Effector memory CD4-positive, alpha-beta T cell (primary cell): ENCODE data around the gene KLHDC8B.

Experiments
- DNase-seq, 3 donors: peaks; one replicate each; pipeline ENCODE4 v3.0.0-alpha.2; 2020
- H3K27ac ChIP-seq: 2 replicates; pipeline ENCODE4 v1.7.0; 2013; ENCODE audit warnings: mild to moderate bottlenecking, low read length, moderate library complexity; ENCODE audit not compliant: insufficient read depth, poor library complexity, severe bottlenecking
- H3K27me3 ChIP-seq: replicated peaks from 2 replicates; pipeline ENCODE4 v1.7.0; 2013; ENCODE audit warnings: mild to moderate bottlenecking, low read length; ENCODE audit not compliant: insufficient read depth, control insufficient read depth, poor library complexity, severe bottlenecking
- H3K36me3 ChIP-seq: 2 replicates; pipeline ENCODE4 v1.7.0; 2013; ENCODE audit warnings: mild to moderate bottlenecking, low read length, moderate library complexity; ENCODE audit not compliant: control insufficient read depth, insufficient read depth
- H3K4me1 ChIP-seq: 2 replicates; pipeline ENCODE4 v1.7.0; 2013; ENCODE audit warnings: low read length, mild to moderate bottlenecking; ENCODE audit not compliant: control insufficient read depth, insufficient read depth, poor library complexity, severe bottlenecking
- H3K4me3 ChIP-seq: 2 replicates; pipeline ENCODE4 v1.7.0; 2013; ENCODE audit warnings: low read length, low read depth, mild to moderate bottlenecking; ENCODE audit not compliant: insufficient read depth, poor library complexity, severe bottlenecking
- H3K9me3 ChIP-seq: 2 replicates; pipeline ENCODE4 v1.7.0; 2013; ENCODE audit warnings: mild to moderate bottlenecking, low read length, moderate library complexity; ENCODE audit not compliant: control insufficient read depth

The KLHDC8B gene

GRCh38 chr3:49180116-49180515, 8.7 kb downstream of the KLHDC8B start:
- H3K27ac ChIP-seq: no peak overlapping the region

GRCh38 chr3:49181351-49181750, 10.0 kb downstream of the KLHDC8B start:
- no peak overlapping the region for H3K4me3 ChIP-seq
- H3K36me3 ChIP-seq: no peaks in the 10 kb centered on the region
- H3K27me3 ChIP-seq: no peaks in the 10 kb centered on the region
- H3K4me1 ChIP-seq: no peaks in the 10 kb centered on the region
- DNase-seq: no peak
- no peak overlapping the region for H3K27ac ChIP-seq
- H3K9me3 ChIP-seq: no peaks in the 10 kb centered on the region

More at GRCh38 chr3:49180116-49180515, 8.7 kb downstream of the KLHDC8B start:
- Histone ChIP-seq H3K27me3 (no peaks in the 10 kb centered on the region), H3K4me3 (no peak overlapping the region), H3K9me3 (no peaks in the 10 kb centered on the region), H3K36me3 (no peaks in the 10 kb centered on the region), H3K4me1 (no peaks in the 10 kb centered on the region)
- DNase-seq: no peak

- DNase-seq: no peak
- H3K4me1 ChIP-seq: no peaks in the 10 kb centered on the region
- H3K9me3 ChIP-seq: no peaks in the 10 kb centered on the region
- H3K4me3 ChIP-seq: no peak overlapping the region
- no peak overlapping the region for H3K27ac ChIP-seq
- no peaks in the 10 kb centered on the region for H3K36me3 ChIP-seq
- H3K27me3 ChIP-seq: no peaks in the 10 kb centered on the region
Measured at GRCh38 chr3:49182682-49183081, 11.3 kb downstream of the KLHDC8B start.

GRCh38 chr3:49183873-49184272, 12.5 kb downstream of the KLHDC8B start:
- H3K4me3 ChIP-seq: no peak overlapping the region
- H3K36me3 ChIP-seq: no peaks in the 10 kb centered on the region
- H3K27ac ChIP-seq: no peak overlapping the region
- H3K9me3 ChIP-seq: no peaks in the 10 kb centered on the region
- H3K4me1 ChIP-seq: no peaks in the 10 kb centered on the region
- no peaks in the 10 kb centered on the region for H3K27me3 ChIP-seq
- no peak for DNase-seq

- Histone ChIP-seq H3K9me3 (no peaks in the 10 kb centered on the region), H3K27me3 (no peaks in the 10 kb centered on the region), H3K4me3 (no peak overlapping the region), H3K27ac (no peak overlapping the region), H3K4me1 (no peaks in the 10 kb centered on the region), H3K36me3 (no peaks in the 10 kb centered on the region)
- DNase-seq: no peak
Measured at GRCh38 chr3:49191741-49192140, 20.3 kb downstream of the KLHDC8B start.

GRCh38 chr3:49198161-49198560, 26.8 kb downstream of the KLHDC8B start:
- H3K36me3 ChIP-seq: no peaks in the 10 kb centered on the region
- DNase-seq: no peak
- no peaks in the 10 kb centered on the region for H3K27me3 ChIP-seq
- no peaks in the 10 kb centered on the region for H3K4me1 ChIP-seq
- no peaks in the 10 kb centered on the region for H3K9me3 ChIP-seq
- no peak overlapping the region for H3K4me3 ChIP-seq
- no peak overlapping the region for H3K27ac ChIP-seq

GRCh38 chr3:49198611-49199230, 27.3 kb downstream of the KLHDC8B start:
- Histone ChIP-seq H3K36me3 (no peaks in the 10 kb centered on the region), H3K27me3 (no peaks in the 10 kb centered on the region), H3K9me3 (no peaks in the 10 kb centered on the region), H3K4me3 (no peak overlapping the region), H3K27ac (no peak overlapping the region), H3K4me1 (no peaks in the 10 kb centered on the region)
- DNase-seq: no peak

- Histone ChIP-seq H3K27ac (no peak overlapping the region), H3K4me3 (no peak overlapping the region)
- no peak for DNase-seq
Measured at GRCh38 chr3:49199239-49199899, 28.0 kb downstream of the KLHDC8B start.

GRCh38 chr3:49199900-49200281, 28.5 kb downstream of the KLHDC8B start:
- no peak for DNase-seq
- H3K36me3 ChIP-seq: no peaks in the 10 kb centered on the region
- no peak overlapping the region for H3K27ac ChIP-seq
- no peaks in the 10 kb centered on the region for H3K27me3 ChIP-seq
- H3K9me3 ChIP-seq: no peaks in the 10 kb centered on the region
- no peaks in the 10 kb centered on the region for H3K4me1 ChIP-seq
- H3K4me3 ChIP-seq: no peak overlapping the region

More at GRCh38 chr3:49199239-49199899, 28.0 kb downstream of the KLHDC8B start:
- Histone ChIP-seq H3K36me3 (no peaks in the 10 kb centered on the region), H3K9me3 (no peaks in the 10 kb centered on the region), H3K4me1 (no peaks in the 10 kb centered on the region), H3K27me3 (no peaks in the 10 kb centered on the region)

- no peaks in the 10 kb centered on the region for H3K9me3 ChIP-seq
- H3K27ac ChIP-seq: no peak overlapping the region
- H3K4me3 ChIP-seq: no peak overlapping the region
- no peaks in the 10 kb centered on the region for H3K36me3 ChIP-seq
- no peaks in the 10 kb centered on the region for H3K4me1 ChIP-seq
- no peak for DNase-seq
- H3K27me3 ChIP-seq: no peaks in the 10 kb centered on the region
Measured at GRCh38 chr3:49213541-49213943, 42.1 kb downstream of the KLHDC8B start.
